Measurements from ENCODE around the gene LIF.
A peak's percentile ranks its signal among the peaks of the same experiment; 100 is the strongest.
"Not testable (repeated sequence)": the region's sequence is repeated elsewhere in the genome, so short reads cannot be mapped to it uniquely, and the experiment has no call there.

Gene LIF

GRCh38 chr22:30208631-30209603 is 37.6 kb downstream of the LIF start:
- no peak overlapping the region for H3K4me3 ChIP-seq (ENCODE audit: low read depth in 1 of 2, low read length in 2 of 2)
- H3K9ac ChIP-seq (ENCODE audit: low read depth in 1 of 2, low read length in 2 of 2): peak overlapping the region in 1 of 2 donors; percentile 12
- peaks cover 27 to 50% of the 10 kb centered on the region in 2 donors for H3K4me1 ChIP-seq (ENCODE audit: control insufficient read depth in 1 of 2, insufficient read depth in 2 of 2, low read length in 2 of 2)
- H3K9me3 ChIP-seq (ENCODE audit: control insufficient read depth in 1 of 2, low read length in 2 of 2): no peaks in the 10 kb centered on the region
- H3K27ac ChIP-seq (ENCODE audit: low read depth, low read length): peak overlapping the region; percentile 6
- H3K36me3 ChIP-seq (ENCODE audit: control insufficient read depth in 1 of 2, insufficient read depth in 2 of 2, low read length in 2 of 2): no peaks in the 10 kb centered on the region
- H3K27me3 ChIP-seq (ENCODE audit: control insufficient read depth in 1 of 2, insufficient read depth in 2 of 2, low read length in 2 of 2): no peaks in the 10 kb centered on the region

DNA sequence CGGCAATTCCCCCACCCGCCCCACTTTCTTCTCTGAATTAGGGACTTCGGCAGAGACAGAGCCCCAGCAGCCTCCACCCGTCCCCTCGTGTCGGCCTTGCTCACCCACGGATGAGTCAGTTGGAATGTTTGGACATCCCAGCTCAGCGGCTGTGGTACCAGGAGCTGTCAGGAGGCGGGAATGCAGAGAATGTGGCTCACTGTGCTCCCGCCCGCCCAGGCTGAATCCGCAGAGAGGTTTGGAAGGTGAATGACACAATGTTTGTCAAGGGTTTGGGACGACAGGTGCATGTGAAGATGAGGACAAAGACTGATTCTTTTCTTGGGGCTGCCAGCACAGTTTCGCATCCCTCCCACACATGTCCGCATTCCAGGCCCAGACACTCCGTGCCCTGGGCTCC is 39.6 kb downstream of the LIF start:
- Histone ChIP-seq H3K4me1 (ENCODE audit: control insufficient read depth in 1 of 2, insufficient read depth in 2 of 2, low read length in 2 of 2) (peaks cover 22 to 52% of the 10 kb centered on the region in 2 donors), H3K36me3 (ENCODE audit: control insufficient read depth in 1 of 2, insufficient read depth in 2 of 2, low read length in 2 of 2) (no peaks in the 10 kb centered on the region), H3K9me3 (ENCODE audit: control insufficient read depth in 1 of 2, low read length in 2 of 2) (no peaks in the 10 kb centered on the region), H3K27ac (ENCODE audit: low read depth, low read length) (no peak overlapping the region), H3K9ac (ENCODE audit: low read depth in 1 of 2, low read length in 2 of 2) (no peak overlapping the region), H3K4me3 (ENCODE audit: low read depth in 1 of 2, low read length in 2 of 2) (no peak overlapping the region), H3K27me3 (ENCODE audit: control insufficient read depth in 1 of 2, insufficient read depth in 2 of 2, low read length in 2 of 2) (no peaks in the 10 kb centered on the region)

- Histone ChIP-seq H3K27ac (ENCODE audit: low read depth, low read length) (peak overlapping the region; percentile 13), H3K36me3 (ENCODE audit: control insufficient read depth in 1 of 2, insufficient read depth in 2 of 2, low read length in 2 of 2) (no peaks in the 10 kb centered on the region), H3K4me1 (ENCODE audit: control insufficient read depth in 1 of 2, insufficient read depth in 2 of 2, low read length in 2 of 2) (peaks cover 26 to 57% of the 10 kb centered on the region in 2 donors), H3K4me3 (ENCODE audit: low read depth in 1 of 2, low read length in 2 of 2) (no peak overlapping the region), H3K27me3 (ENCODE audit: control insufficient read depth in 1 of 2, insufficient read depth in 2 of 2, low read length in 2 of 2) (no peaks in the 10 kb centered on the region), H3K9ac (ENCODE audit: low read depth in 1 of 2, low read length in 2 of 2) (no peak overlapping the region), H3K9me3 (ENCODE audit: control insufficient read depth in 1 of 2, low read length in 2 of 2) (no peaks in the 10 kb centered on the region)
Observed at GRCh38 chr22:30205281-30206115, 41.1 kb downstream of the LIF start.

DNA sequence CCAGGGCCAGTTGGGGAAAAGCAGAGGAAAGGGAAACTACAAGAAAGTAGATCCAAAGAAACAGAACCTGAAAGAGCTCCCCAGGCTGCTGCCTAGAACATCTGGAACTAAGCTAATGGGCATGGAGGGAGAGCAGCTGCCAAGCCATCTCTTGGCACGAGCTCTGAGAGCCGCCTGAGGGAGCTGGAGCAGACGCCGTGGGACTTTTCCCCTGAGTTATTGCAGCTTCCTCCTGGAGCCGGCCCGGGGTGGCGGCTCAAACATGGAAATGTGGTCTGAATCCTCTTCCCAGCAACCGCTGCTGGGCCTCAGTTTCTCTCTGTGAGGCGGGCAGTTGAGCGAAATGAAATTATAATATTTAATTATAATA is 41.8 kb downstream of the LIF start:
- Histone ChIP-seq H3K36me3 (ENCODE audit: control insufficient read depth in 1 of 2, insufficient read depth in 2 of 2, low read length in 2 of 2) (no peaks in the 10 kb centered on the region), H3K9ac (ENCODE audit: low read depth in 1 of 2, low read length in 2 of 2) (no peak overlapping the region), H3K4me1 (ENCODE audit: control insufficient read depth in 1 of 2, insufficient read depth in 2 of 2, low read length in 2 of 2) (peaks cover 26 to 57% of the 10 kb centered on the region in 2 donors), H3K4me3 (ENCODE audit: low read depth in 1 of 2, low read length in 2 of 2) (no peak overlapping the region), H3K27me3 (ENCODE audit: control insufficient read depth in 1 of 2, insufficient read depth in 2 of 2, low read length in 2 of 2) (no peaks in the 10 kb centered on the region), H3K27ac (ENCODE audit: low read depth, low read length) (no peak overlapping the region), H3K9me3 (ENCODE audit: control insufficient read depth in 1 of 2, low read length in 2 of 2) (no peaks in the 10 kb centered on the region)

DNA sequence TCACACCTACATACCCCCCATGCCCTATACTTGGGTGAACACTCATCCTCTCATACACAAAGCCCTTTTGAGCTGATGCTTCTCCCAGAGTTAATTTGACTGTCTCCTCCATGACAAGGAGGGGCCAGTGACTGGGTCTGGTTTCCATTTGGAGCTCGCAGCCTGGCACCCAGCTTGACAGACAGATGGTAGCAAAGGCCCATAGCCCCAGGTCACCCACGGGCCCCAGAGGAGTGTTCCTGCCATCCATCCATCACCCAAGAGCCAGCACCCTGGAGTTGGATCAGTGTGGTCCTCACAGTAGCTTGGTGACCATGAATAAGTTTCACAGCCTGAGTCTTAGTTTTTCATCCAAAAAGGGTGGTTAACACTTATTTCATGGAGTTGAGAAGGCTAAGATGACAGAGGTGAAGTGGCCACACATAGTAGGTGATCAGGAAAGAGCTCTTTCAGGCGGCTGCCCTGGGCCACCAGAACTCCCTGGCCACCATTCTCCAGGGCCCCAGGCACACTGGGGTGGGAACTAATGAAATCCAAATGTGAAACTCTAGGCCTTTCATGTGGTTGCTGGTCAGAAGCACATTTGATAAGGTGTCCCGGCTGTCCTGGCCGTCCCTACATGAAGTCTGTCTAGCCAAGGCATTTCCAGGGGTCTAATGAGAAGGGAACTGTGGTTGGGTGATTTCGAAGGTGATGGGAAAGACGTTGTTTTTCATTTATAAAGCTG is 42.4 kb downstream of the LIF start:
- Histone ChIP-seq H3K4me3 (ENCODE audit: low read depth in 1 of 2, low read length in 2 of 2) (no peak overlapping the region), H3K36me3 (ENCODE audit: control insufficient read depth in 1 of 2, insufficient read depth in 2 of 2, low read length in 2 of 2) (no peaks in the 10 kb centered on the region), H3K27me3 (ENCODE audit: control insufficient read depth in 1 of 2, insufficient read depth in 2 of 2, low read length in 2 of 2) (no peaks in the 10 kb centered on the region), H3K27ac (ENCODE audit: low read depth, low read length) (no peak overlapping the region), H3K4me1 (ENCODE audit: control insufficient read depth in 1 of 2, insufficient read depth in 2 of 2, low read length in 2 of 2) (peaks cover 26 to 52% of the 10 kb centered on the region in 2 donors), H3K9me3 (ENCODE audit: control insufficient read depth in 1 of 2, low read length in 2 of 2) (no peaks in the 10 kb centered on the region), H3K9ac (ENCODE audit: low read depth in 1 of 2, low read length in 2 of 2) (no peak overlapping the region)

DNA sequence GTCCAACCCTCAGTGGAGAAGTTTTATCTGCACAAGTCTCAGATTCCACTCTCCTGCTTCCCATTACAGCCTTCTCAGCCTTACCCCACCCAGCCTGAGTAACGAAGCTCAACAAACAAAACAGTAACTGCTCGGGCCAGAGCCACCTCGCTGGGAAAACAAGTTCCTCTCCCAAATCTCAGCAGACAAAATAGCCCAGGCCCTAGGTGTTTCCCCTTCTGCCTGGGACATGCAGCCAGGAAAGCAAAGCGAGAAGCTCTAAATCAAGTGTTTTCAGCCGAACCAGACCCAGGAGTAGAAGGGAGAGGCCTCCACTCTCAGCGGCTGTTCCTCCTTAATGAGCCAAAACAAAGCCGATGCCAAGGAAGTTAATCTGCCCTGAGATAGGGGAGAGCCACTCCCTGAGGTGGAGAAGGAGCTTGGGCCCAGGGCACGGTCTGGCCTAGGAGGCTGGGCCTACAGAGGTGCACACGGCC is 44.0 kb downstream of the LIF start:
- no peaks in the 10 kb centered on the region for H3K36me3 ChIP-seq (ENCODE audit: control insufficient read depth in 1 of 2, insufficient read depth in 2 of 2, low read length in 2 of 2)
- peak overlapping the region; percentile 17 for H3K27ac ChIP-seq (ENCODE audit: low read depth, low read length)
- H3K27me3 ChIP-seq (ENCODE audit: control insufficient read depth in 1 of 2, insufficient read depth in 2 of 2, low read length in 2 of 2): no peaks in the 10 kb centered on the region

DNA sequence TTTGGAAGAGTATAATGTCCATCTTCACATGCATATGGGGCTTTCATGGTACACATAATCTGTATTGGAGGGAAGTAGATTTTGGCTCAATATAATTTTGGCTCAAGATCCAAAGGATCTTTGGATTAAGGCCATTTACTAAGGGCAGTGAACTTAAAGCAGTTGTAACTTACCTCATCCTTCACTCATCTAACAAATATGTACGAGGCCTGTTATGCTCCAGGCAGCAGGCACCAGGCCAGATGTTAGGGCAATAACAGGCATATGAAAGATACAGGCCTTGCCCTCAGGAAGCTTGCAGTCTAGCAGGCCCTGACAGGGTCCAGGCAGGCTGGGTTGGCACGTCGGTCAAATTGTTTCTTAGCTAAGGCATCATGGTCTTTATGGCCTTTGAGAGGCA is 44.6 kb downstream of the LIF start:
- H3K4me1 ChIP-seq (ENCODE audit: control insufficient read depth in 1 of 2, insufficient read depth in 2 of 2, low read length in 2 of 2): peaks cover 20 to 41% of the 10 kb centered on the region in 2 donors
- H3K9ac ChIP-seq (ENCODE audit: low read depth in 1 of 2, low read length in 2 of 2): no peak overlapping the region
- no peaks in the 10 kb centered on the region for H3K36me3 ChIP-seq (ENCODE audit: control insufficient read depth in 1 of 2, insufficient read depth in 2 of 2, low read length in 2 of 2)
- no peaks in the 10 kb centered on the region for H3K27me3 ChIP-seq (ENCODE audit: control insufficient read depth in 1 of 2, insufficient read depth in 2 of 2, low read length in 2 of 2)
- H3K27ac ChIP-seq (ENCODE audit: low read depth, low read length): no peak overlapping the region
- no peak overlapping the region for H3K4me3 ChIP-seq (ENCODE audit: low read depth in 1 of 2, low read length in 2 of 2)
- no peaks in the 10 kb centered on the region for H3K9me3 ChIP-seq (ENCODE audit: control insufficient read depth in 1 of 2, low read length in 2 of 2)

More for the DNA sequence above, 44.0 kb downstream of the LIF start:
- Histone ChIP-seq H3K4me3 (ENCODE audit: low read depth in 1 of 2, low read length in 2 of 2) (no peak overlapping the region), H3K4me1 (ENCODE audit: control insufficient read depth in 1 of 2, insufficient read depth in 2 of 2, low read length in 2 of 2) (peaks cover 20 to 41% of the 10 kb centered on the region in 2 donors), H3K9ac (ENCODE audit: low read depth in 1 of 2, low read length in 2 of 2) (peak overlapping the region in 1 of 2 donors; percentile 0), H3K9me3 (ENCODE audit: control insufficient read depth in 1 of 2, low read length in 2 of 2) (no peaks in the 10 kb centered on the region)

DNA sequence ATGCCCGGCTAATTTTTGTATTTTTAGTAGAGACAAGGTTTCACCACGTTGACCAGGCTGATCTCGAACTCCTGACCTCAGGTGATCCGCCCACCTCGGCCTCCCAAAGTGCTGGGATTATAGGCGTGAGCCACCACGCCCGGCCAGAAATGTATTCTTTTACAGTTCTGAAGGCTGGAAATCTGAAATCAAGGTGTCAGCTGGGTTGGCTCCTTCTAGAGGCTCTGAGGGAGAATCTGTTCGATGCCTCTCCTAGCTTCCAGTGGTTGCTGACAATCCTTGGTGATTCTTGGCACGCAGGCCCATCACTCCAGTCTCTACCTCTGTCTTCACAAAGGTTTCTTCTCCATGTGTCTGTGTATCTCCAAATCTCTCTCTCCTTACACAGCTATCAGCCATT is 45.7 kb downstream of the LIF start:
- not testable (repeated sequence) for H3K36me3 ChIP-seq (ENCODE audit: control insufficient read depth in 1 of 2, insufficient read depth in 2 of 2, low read length in 2 of 2); H3K4me3 ChIP-seq (ENCODE audit: low read depth in 1 of 2, low read length in 2 of 2); H3K9ac ChIP-seq (ENCODE audit: low read depth in 1 of 2, low read length in 2 of 2); H3K27ac ChIP-seq (ENCODE audit: low read depth, low read length); H3K9me3 ChIP-seq (ENCODE audit: control insufficient read depth in 1 of 2, low read length in 2 of 2); H3K27me3 ChIP-seq (ENCODE audit: control insufficient read depth in 1 of 2, insufficient read depth in 2 of 2, low read length in 2 of 2)
- H3K4me1 ChIP-seq (ENCODE audit: control insufficient read depth in 1 of 2, insufficient read depth in 2 of 2, low read length in 2 of 2): peaks cover 26 to 50% of the 10 kb centered on the region in 2 donors

DNA sequence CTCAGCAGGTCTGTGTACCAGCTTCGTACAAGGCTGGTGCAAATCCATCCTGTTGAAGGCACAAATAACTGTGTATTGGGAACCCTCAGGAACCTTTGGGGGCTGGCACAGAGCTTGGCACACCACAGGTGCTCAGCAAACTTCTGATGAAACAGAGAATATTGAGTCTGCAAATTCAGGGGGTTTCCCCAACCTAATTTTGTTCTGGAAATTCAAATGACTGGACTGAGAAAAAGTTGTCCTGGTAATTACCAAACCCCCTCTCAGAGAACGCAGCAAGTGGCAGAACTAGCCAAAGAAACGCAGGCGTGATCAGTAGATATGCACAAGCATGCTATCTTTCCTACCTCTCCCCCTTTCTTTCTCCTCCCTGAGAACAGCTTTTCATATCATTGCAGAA is 47.6 kb downstream of the LIF start:
- no peaks in the 10 kb centered on the region for H3K27me3 ChIP-seq (ENCODE audit: control insufficient read depth in 1 of 2, insufficient read depth in 2 of 2, low read length in 2 of 2)
- no peaks in the 10 kb centered on the region for H3K36me3 ChIP-seq (ENCODE audit: control insufficient read depth in 1 of 2, insufficient read depth in 2 of 2, low read length in 2 of 2)
- H3K27ac ChIP-seq (ENCODE audit: low read depth, low read length): no peak overlapping the region
- no peak overlapping the region for H3K4me3 ChIP-seq (ENCODE audit: low read depth in 1 of 2, low read length in 2 of 2)
- no peaks in the 10 kb centered on the region for H3K9me3 ChIP-seq (ENCODE audit: control insufficient read depth in 1 of 2, low read length in 2 of 2)
- H3K9ac ChIP-seq (ENCODE audit: low read depth in 1 of 2, low read length in 2 of 2): no peak overlapping the region
- peaks cover 25 to 36% of the 10 kb centered on the region in 2 donors for H3K4me1 ChIP-seq (ENCODE audit: control insufficient read depth in 1 of 2, insufficient read depth in 2 of 2, low read length in 2 of 2)

All from duodenal mucosa (tissue), 2 donors.